HG03558 (cell line): Measurements from ENCODE around the gene MCUB.

Source experiments
- ATAC-seq: cut with Tn5 transposase; IDR thresholded peaks from one replicate; pipeline ENCODE4 v1.9.1; 2021; ENCODE audit warnings: moderate number of reproducible peaks; ENCODE audit not compliant: unreplicated experiment; ENCODE audit errors: extremely low read depth

MCUB gene

DNA sequence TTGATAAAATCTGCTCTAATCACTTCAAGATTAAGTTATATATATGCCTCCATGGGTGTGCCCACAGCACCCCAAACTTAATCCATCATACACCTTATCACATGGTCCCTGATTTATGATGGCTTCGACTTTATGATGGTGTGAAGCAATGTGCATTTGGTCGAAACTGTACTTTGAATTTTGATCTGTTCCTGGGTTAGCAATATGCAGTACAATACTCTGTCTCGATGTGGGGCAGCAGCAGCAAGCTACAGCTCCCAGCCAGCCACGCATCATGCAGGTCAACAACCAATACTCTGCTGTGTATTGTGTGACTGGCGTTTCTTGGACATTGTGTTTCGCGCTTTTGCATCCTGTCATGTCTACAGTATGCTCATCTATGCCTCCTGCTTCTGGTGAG is 62.6 kb downstream of the MCUB start:
- no peak for ATAC-seq

DNA sequence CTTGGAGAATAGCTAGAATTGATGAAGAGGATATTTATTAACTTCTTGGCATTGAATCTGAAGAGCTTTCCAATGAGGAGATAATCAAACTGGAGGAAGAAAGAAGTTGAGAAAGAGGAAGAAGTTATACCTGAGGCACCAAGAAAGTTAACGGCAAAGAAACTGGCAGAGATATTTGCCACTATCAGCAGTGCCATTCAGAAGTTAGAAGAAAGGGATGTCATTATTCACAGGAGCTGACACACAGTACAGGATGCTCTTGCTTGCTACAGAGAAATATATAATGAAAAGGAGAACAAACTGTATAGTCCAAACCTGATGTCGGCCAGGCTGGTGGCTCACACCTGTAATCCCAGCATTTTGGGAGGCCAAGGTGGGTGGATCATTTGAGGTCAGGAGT is 64.5 kb downstream of the MCUB start:
- ATAC-seq, result no peak

GRCh38 chr4:109627361-109627760 is 67.3 kb downstream of the MCUB start:
- ATAC-seq, result no peak

DNA sequence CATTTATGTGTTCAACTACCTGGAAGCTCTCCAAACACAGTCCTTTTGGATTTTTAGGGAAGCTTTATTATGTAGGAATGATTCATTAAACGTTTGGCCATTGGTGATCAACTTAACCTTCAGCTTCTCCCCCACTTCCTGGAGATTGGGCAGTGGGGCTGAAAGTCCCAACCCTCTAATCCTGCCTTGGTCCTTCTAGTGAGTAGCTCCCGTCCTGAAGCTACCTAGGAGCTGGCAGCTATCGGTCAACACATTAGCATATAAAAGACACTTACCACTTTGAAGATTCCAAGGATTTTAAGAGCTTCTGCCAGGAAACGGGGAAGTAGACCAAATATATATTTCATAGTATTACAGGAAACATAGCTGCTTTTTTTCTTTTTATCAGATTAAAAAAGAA is 69.7 kb downstream of the MCUB start:
- no peak for ATAC-seq

- no peak for ATAC-seq
Measured at GRCh38 chr4:109631532-109632108, 71.6 kb downstream of the MCUB start.

DNA sequence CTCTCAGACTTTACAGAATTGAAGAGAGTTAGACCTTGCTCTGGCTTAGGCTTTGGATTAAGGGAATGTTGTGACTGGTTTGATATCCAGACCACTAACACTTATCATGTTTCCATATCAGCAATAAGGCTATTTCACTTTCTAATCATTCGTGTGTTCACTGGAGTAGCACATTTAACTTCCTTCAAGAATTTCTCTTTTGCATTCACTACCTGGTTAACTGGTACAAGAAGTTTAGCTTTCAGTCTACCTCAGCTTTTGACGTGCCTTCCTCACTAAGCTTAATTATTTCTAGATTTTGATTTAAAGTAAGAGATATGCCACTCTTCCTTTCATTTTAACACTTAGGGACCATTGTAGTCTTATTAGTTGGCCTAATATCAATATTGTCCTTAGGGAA is 80.6 kb downstream of the MCUB start:
- ATAC-seq, result no peak

DNA sequence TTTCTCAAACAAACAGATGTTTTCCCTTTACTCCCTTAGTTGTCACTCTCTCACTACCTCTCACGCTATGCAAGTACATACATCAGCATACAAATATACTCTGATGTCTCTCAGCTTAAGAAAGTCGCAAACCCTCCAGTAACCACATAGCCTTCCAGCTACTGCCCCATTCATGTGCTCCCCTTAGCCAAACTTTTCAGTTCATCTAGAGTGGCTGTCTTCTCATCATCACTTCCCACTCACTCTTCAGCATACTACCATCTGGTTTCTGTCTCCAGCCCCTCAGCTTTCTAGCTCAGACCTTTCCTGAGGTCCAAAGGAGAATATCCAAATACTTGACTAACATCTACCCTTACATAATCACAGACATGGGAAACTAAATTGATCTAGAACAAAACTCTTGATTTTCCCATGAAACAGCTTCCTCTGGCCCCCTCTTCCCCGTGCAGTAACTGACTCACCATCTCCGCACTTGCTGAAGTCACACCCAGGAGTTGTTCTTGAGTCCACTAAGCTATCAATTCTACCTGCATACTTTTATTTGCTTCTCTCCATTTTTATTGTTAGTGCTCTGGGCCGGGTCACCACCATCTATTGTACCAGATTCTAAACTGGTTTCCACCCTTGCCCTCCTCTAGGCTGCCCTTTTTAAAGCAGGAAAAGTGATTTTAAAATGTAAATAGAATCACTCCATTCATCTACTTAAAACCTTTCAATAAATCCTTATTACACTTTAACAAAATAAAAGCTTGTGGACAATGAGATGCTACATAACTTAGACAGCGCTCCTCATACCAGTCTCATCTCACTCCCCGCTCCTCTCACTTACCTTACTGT is 86.0 kb downstream of the MCUB start:
- ATAC-seq, result no peak

GRCh38 chr4:109648266-109648996 is 88.4 kb downstream of the MCUB start:
- ATAC-seq, result peak; percentile 45

- ATAC-seq, result no peak
Measured at GRCh38 chr4:109648997-109649575, 89.0 kb downstream of the MCUB start.

GRCh38 chr4:109649872-109650271 is 89.8 kb downstream of the MCUB start:
- ATAC-seq, result peak; percentile 80

DNA sequence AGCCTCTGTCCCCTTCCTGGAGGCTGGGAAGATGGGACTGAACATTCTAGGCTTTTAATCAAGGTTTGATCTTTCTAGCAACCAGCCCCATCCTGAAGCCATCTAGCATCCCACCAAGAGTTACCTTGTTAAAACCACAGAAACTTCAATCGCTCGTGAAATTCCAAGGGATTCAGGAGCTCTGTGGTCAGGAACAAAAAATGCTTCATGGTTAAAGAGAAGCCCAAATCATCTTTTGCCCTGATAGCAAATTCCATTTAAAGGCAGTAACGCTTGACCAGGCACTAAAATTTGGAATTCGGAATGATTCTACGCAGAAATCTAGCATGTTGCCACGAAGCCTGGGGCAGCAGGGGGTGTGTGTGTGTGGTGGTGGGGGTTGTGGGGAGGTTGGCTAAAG is 95.3 kb downstream of the MCUB start:
- ATAC-seq, result no peak

- no peak for ATAC-seq
Measured at GRCh38 chr4:109657854-109658418, 97.9 kb downstream of the MCUB start.

DNA sequence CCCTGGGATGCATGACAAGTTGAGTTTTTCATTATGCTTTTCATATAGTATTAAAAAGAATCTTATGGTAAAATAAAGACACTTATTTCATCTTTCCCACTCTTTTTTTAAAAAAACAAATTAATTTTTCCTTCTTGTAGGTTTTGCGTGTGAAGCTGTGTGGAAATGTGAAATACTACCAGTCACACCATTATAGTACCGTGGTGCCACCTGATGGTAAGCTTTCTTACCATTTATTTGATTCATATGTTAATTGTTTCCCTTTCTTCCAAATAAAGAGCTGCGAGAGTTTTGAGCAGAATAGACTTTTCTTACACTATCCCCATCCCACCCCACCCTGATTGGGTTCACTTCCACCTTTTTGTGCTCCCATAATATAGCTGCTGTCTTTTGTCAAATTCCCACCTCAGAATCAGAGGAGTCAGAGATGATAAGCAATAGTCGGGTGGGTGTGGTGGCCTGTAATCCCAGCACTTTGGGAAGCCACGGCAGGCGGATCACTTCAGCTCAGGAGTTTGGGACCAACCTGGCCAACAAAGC is 98.9 kb downstream of the MCUB start:
- no peak for ATAC-seq

GRCh38 chr4:109662116-109662515 is 102.1 kb downstream of the MCUB start:
- ATAC-seq, result no peak

- ATAC-seq, result no peak
Measured at GRCh38 chr4:109662771-109663170, 102.7 kb downstream of the MCUB start.

GRCh38 chr4:109665783-109666485 is 105.9 kb downstream of the MCUB start:
- no peak for ATAC-seq

GRCh38 chr4:109671350-109671749 is 111.3 kb downstream of the MCUB start:
- no peak for ATAC-seq

GRCh38 chr4:109672169-109672930 is 112.3 kb downstream of the MCUB start:
- ATAC-seq, result no peak

DNA sequence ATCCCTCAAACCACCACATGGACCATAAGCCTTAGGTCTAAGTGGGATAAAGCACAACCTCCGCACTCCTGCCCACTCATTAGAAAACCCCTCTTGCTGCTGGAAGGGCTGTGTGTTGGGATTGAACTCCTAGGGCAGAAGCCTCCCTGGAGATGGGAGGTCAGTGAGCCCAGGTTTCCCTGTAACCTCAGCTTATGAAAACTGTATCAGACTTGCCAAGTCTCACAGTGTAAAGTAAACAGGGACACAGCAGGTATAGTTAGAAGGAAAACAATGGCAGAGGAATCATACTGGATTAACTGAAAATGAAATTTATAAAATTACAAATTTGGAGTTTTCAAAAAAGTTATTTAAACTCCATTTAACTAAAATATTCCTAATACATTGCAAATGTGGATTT is 113.3 kb downstream of the MCUB start:
- no peak for ATAC-seq
